ENCODE data around the gene SEPTIN8. TPM values are rescaled to one million over a fixed set of nuclear protein-coding genes. Genes with fewer than 3 reads are reported as not detected.

Gene SEPTIN8
- polyA plus RNA-seq, 2 donors: 22.1 to 23.3 TPM

DNA sequence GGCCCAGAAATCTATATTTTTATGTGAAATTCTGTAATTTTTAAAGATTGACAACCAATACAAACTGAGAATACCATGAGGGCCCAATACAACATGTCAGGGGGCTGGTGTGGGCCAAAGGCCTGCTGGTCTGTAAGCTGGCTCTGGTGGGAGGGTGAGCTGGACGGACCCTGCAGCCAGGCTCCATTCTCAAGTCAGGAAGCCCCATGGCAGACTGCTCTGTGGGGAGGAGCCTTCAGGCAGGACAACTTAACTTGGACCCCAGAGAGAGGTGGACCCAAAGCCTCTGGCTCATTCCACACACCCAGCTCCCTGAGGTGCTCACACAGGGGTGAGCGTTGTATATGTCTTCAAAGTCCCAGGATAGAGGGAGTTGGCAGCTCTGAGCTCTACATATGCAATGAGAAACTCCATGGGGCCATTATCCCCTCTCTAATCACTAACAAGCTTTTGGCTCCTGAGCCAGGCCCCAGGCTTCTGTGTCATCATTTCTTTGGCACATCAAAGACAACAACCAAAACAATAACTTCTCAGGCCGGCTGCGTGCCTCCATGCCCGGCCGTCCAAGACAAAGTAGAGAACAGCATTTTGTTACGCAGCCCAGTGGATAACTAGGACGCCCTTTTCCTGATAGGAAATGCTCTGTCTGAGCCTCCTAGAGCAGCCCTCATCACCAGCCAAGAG lies 6.4 kb downstream of the SEPTIN8 start:
- no peak overlapping the region for H3K4me3 ChIP-seq (ENCODE audit: low read depth in 1 of 2, low read length in 2 of 2)
- H3K36me3 ChIP-seq (ENCODE audit: control insufficient read depth in 2 of 2, insufficient read depth in 2 of 2, low read length in 1 of 2): no peaks in the 10 kb centered on the region
- peaks cover 16 to 27% of the 10 kb centered on the region in 2 donors for H3K4me1 ChIP-seq (ENCODE audit: control insufficient read depth in 2 of 2, insufficient read depth in 2 of 2, low read length in 1 of 2)
- H3K27me3 ChIP-seq (ENCODE audit: control insufficient read depth in 1 of 2, insufficient read depth in 2 of 2, low read length in 2 of 2): no peaks in the 10 kb centered on the region
- no peaks in the 10 kb centered on the region for H3K9me3 ChIP-seq (ENCODE audit: control insufficient read depth in 2 of 2, insufficient read depth in 1 of 2, low read depth in 1 of 2, low read length in 1 of 2)
- peak overlapping the region in 1 of 2 donors; percentile 11 for H3K27ac ChIP-seq (ENCODE audit: low read depth in 2 of 2, low read length in 1 of 2)
- 51 to 63% methylated on average over 8 of the region's 8 CpGs for WGBS, 2 donors

DNA sequence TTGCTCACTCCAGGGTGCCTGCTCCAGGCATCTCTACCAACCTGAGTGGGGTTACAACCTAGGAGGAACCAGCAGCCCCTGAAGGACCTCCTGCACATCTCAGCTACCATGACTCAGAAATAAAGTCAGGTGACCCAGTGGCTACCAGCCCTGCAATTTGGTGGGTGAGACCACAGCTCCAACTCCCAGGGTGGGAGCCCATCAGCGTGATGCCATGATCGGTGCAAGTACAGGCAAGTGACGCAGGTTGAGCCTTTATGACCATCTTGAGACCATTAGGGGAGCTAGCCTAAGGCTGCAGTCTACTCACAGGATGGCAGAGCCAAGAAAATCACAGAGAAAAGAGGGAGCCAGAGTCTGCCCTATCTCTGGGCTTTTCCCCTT lies 8.6 kb downstream of the SEPTIN8 start:
- H3K4me3 ChIP-seq (ENCODE audit: low read depth in 1 of 2, low read length in 2 of 2): no peak overlapping the region
- H3K27ac ChIP-seq (ENCODE audit: low read depth in 2 of 2, low read length in 1 of 2): no peak overlapping the region
- H3K4me1 ChIP-seq (ENCODE audit: control insufficient read depth in 2 of 2, insufficient read depth in 2 of 2, low read length in 1 of 2): peaks cover 9 to 14% of the 10 kb centered on the region in 2 donors
- 96 to 97% methylated on average over 3 of the region's 3 CpGs for WGBS, 2 donors
- H3K36me3 ChIP-seq (ENCODE audit: control insufficient read depth in 2 of 2, insufficient read depth in 2 of 2, low read length in 1 of 2): peaks cover 10 to 11% of the 10 kb centered on the region in 2 donors
- no peaks in the 10 kb centered on the region for H3K9me3 ChIP-seq (ENCODE audit: control insufficient read depth in 2 of 2, insufficient read depth in 1 of 2, low read depth in 1 of 2, low read length in 1 of 2)
- no peaks in the 10 kb centered on the region for H3K27me3 ChIP-seq (ENCODE audit: control insufficient read depth in 1 of 2, insufficient read depth in 2 of 2, low read length in 2 of 2)

DNA sequence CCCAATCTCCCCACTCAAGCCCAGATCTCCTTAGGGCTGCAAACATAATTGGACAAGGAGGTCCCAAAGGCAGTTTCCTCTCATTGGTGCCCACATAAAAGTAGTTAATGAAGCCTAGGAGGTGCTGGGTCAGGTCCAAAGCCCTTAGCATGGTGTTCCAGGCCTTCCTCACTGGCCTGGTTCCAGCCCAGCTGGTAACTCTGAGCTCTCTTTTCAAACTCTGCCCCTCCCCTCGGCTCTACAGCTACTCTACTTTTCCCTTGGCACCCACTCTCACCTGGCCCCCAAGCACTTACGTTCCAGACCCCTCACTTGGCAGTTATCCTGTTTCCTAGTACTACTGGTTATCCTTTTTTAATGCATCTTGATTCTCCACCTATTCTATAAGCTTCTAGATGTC lies 9.9 kb downstream of the SEPTIN8 start:
- no peaks in the 10 kb centered on the region for H3K9me3 ChIP-seq (ENCODE audit: control insufficient read depth in 2 of 2, insufficient read depth in 1 of 2, low read depth in 1 of 2, low read length in 1 of 2)
- H3K27ac ChIP-seq (ENCODE audit: low read depth in 2 of 2, low read length in 1 of 2): no peak overlapping the region
- H3K27me3 ChIP-seq (ENCODE audit: control insufficient read depth in 1 of 2, insufficient read depth in 2 of 2, low read length in 2 of 2): no peaks in the 10 kb centered on the region
- WGBS, 2 donors: 45 to 64% methylated on average over 2 of the region's 2 CpGs
- no peak overlapping the region for H3K4me3 ChIP-seq (ENCODE audit: low read depth in 1 of 2, low read length in 2 of 2)
- H3K4me1 ChIP-seq (ENCODE audit: control insufficient read depth in 2 of 2, insufficient read depth in 2 of 2, low read length in 1 of 2): peaks cover 4 to 9% of the 10 kb centered on the region in 2 donors
- H3K36me3 ChIP-seq (ENCODE audit: control insufficient read depth in 2 of 2, insufficient read depth in 2 of 2, low read length in 1 of 2): peaks cover 12 to 18% of the 10 kb centered on the region in 2 donors

DNA sequence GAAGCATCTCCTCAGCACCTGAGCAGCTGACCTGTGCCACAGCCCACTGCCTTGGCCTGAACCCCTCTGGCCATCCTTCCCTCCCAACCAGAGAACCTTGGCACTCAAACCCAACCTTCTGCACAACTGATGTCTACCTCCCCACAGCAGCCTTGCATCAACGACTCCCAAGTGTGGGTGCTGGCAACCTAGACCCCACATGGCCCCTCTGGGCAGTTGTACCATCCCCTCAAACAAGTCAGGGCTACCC lies 10.3 kb downstream of the SEPTIN8 start:
- Histone ChIP-seq H3K27ac (ENCODE audit: low read depth in 2 of 2, low read length in 1 of 2) (no peak overlapping the region), H3K4me1 (ENCODE audit: control insufficient read depth in 2 of 2, insufficient read depth in 2 of 2, low read length in 1 of 2) (peaks cover 4 to 8% of the 10 kb centered on the region in 2 donors), H3K4me3 (ENCODE audit: low read depth in 1 of 2, low read length in 2 of 2) (no peak overlapping the region), H3K27me3 (ENCODE audit: control insufficient read depth in 1 of 2, insufficient read depth in 2 of 2, low read length in 2 of 2) (no peaks in the 10 kb centered on the region), H3K36me3 (ENCODE audit: control insufficient read depth in 2 of 2, insufficient read depth in 2 of 2, low read length in 1 of 2) (peaks cover 12 to 21% of the 10 kb centered on the region in 2 donors), H3K9me3 (ENCODE audit: control insufficient read depth in 2 of 2, insufficient read depth in 1 of 2, low read depth in 1 of 2, low read length in 1 of 2) (no peaks in the 10 kb centered on the region)
- WGBS, 2 donors: 88 to 92% methylated on average over 1 of the region's 1 CpG

DNA sequence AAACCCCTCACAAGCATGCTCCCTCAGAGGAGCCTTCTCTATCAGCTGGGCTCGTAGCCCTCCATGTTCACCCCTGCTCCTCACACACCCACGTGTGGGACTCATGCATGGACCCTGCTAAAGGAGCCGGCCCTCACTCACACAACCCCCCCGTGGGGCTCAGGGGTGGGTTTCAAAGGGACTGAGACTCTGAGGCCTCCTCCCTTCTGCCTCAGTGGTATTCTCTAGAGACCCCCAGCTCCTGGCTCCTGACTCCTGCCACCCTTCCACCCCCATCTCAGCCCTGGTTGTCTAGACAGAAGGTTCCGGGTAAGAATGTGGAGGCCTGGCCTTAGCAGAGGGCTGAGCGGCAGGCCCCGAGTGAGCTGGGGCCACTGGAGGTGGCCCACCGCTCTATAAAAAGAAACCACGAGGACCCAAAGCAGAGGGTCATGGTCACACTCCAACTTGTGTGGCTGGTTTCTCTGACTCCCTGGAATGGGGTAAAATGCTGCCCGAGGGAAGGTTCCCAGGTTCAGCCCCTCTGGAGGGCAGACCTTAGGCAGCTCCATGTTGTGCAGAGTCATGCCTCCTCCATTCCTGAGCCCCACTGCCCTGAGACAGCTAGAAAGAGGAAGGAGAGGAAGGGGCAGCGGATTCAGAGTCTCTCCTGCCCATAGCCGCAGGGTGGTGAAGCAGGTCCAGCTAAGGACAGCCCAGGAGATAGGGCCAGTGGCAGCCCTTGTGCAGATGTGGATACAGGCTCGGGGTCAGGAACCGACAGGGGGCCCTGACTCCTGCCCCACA lies 10.8 kb downstream of the SEPTIN8 start:
- Histone ChIP-seq H3K9me3 (ENCODE audit: control insufficient read depth in 2 of 2, insufficient read depth in 1 of 2, low read depth in 1 of 2, low read length in 1 of 2) (no peaks in the 10 kb centered on the region), H3K4me1 (ENCODE audit: control insufficient read depth in 2 of 2, insufficient read depth in 2 of 2, low read length in 1 of 2) (peaks cover under 1 to 8% of the 10 kb centered on the region in 2 donors), H3K27ac (ENCODE audit: low read depth in 2 of 2, low read length in 1 of 2) (no peak overlapping the region), H3K4me3 (ENCODE audit: low read depth in 1 of 2, low read length in 2 of 2) (no peak overlapping the region), H3K27me3 (ENCODE audit: control insufficient read depth in 1 of 2, insufficient read depth in 2 of 2, low read length in 2 of 2) (no peaks in the 10 kb centered on the region), H3K36me3 (ENCODE audit: control insufficient read depth in 2 of 2, insufficient read depth in 2 of 2, low read length in 1 of 2) (peaks cover 12 to 26% of the 10 kb centered on the region in 2 donors)
- WGBS, 2 donors: 90% methylated on average over 14 of the region's 14 CpGs

DNA sequence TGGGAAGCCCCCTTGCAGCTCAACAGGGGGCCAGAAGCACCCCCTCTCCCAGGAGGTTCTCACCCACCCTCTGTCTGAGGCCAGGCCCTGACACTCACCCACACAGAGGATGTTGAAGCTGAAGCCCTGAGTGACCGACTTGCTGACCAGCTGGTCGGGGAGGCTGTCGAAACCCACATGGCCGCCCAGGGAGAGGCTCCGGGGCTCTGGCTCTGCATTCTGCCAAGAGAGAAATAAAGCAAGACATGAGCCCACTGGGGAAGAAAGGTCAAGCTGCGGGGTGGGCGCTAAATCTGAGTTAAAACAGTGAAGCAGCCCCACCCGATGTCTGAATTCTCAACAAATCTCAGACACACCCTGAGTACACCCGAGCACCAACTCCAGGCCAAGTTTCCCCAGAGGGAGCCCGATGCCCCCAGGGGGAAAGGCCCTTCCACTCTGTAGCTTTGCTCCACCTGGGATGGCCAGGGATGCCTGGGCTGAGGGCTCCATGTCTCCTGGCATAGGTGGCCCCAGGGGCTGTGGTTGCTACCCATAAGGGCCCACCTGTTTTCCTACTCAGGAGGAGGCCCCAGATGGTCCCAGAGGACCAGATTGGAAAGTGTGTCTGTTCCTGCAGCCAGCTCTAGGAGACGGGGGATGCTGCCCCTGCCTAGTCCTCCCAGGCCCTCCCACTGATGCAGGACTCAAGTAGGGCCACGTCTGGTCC lies 11.6 kb downstream of the SEPTIN8 start:
- Histone ChIP-seq H3K27ac (ENCODE audit: low read depth in 2 of 2, low read length in 1 of 2) (no peak overlapping the region), H3K4me1 (ENCODE audit: control insufficient read depth in 2 of 2, insufficient read depth in 2 of 2, low read length in 1 of 2) (peaks cover 0 to 8% of the 10 kb centered on the region in 2 donors), H3K9me3 (ENCODE audit: control insufficient read depth in 2 of 2, insufficient read depth in 1 of 2, low read depth in 1 of 2, low read length in 1 of 2) (no peaks in the 10 kb centered on the region), H3K36me3 (ENCODE audit: control insufficient read depth in 2 of 2, insufficient read depth in 2 of 2, low read length in 1 of 2) (peaks cover 17 to 33% of the 10 kb centered on the region in 2 donors), H3K4me3 (ENCODE audit: low read depth in 1 of 2, low read length in 2 of 2) (no peak overlapping the region), H3K27me3 (ENCODE audit: control insufficient read depth in 1 of 2, insufficient read depth in 2 of 2, low read length in 2 of 2) (no peaks in the 10 kb centered on the region)
- 69 to 71% methylated on average over 12 of the region's 12 CpGs for WGBS, 2 donors

DNA sequence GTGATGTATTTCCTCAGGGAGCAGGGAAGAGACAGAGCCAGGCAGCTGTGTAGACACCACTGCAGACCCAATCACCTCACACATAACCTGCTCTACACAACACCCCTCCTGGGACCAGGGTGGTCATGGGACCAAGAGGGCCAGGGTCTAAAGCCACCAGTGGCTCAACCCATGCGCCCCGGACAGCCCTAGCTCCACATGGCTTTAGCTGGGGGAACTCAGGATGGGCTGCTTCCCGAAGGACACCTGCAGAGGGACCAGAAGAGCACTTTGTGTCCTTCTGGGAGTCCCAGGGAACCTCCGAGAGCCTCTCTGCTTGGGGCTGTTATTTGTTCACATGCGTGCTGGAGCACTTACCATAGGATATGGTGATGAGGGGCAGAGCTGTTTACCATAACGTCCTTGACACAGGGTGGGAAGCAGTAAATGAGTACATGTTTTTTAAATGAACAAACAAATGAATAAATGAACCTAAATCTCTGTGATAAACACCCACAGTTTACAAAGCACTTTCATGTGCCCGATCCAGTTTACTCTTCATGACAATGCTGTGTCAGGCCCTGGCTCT lies 12.3 kb downstream of the SEPTIN8 start:
- Histone ChIP-seq H3K36me3 (ENCODE audit: control insufficient read depth in 2 of 2, insufficient read depth in 2 of 2, low read length in 1 of 2) (peaks cover 17 to 40% of the 10 kb centered on the region in 2 donors), H3K27me3 (ENCODE audit: control insufficient read depth in 1 of 2, insufficient read depth in 2 of 2, low read length in 2 of 2) (no peaks in the 10 kb centered on the region), H3K9me3 (ENCODE audit: control insufficient read depth in 2 of 2, insufficient read depth in 1 of 2, low read depth in 1 of 2, low read length in 1 of 2) (no peaks in the 10 kb centered on the region), H3K4me1 (ENCODE audit: control insufficient read depth in 2 of 2, insufficient read depth in 2 of 2, low read length in 1 of 2) (peaks cover 0 to 8% of the 10 kb centered on the region in 2 donors), H3K4me3 (ENCODE audit: low read depth in 1 of 2, low read length in 2 of 2) (no peak overlapping the region), H3K27ac (ENCODE audit: low read depth in 2 of 2, low read length in 1 of 2) (no peak overlapping the region)
- WGBS, 2 donors: 91 to 94% methylated on average over 7 of the region's 7 CpGs

DNA sequence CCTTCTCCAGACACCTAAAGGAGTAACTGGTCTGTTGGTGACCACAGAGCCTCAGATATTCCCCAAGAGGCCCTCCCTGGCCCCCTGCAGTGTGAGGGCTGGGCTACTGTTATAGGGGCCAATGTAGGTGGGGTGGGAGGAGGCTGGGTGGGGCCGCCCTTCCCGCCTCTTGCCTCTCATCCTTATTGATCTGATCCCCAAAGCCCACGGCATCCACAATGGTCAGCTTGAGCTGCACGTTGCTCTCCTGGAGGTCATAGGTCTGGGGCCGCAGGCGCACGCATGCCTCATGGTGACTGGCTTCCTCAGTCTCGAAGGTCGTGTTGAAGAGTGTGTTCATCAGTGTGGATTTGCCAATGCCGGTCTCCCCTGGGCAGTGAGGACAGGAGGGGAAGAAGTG lies 13.0 kb downstream of the SEPTIN8 start:
- H3K4me1 ChIP-seq (ENCODE audit: control insufficient read depth in 2 of 2, insufficient read depth in 2 of 2, low read length in 1 of 2): peaks cover 0 to 13% of the 10 kb centered on the region in 2 donors
- H3K4me3 ChIP-seq (ENCODE audit: low read depth in 1 of 2, low read length in 2 of 2): no peak overlapping the region
- H3K36me3 ChIP-seq (ENCODE audit: control insufficient read depth in 2 of 2, insufficient read depth in 2 of 2, low read length in 1 of 2): peaks cover 24 to 47% of the 10 kb centered on the region in 2 donors
- 92 to 96% methylated on average over 10 of the region's 10 CpGs for WGBS, 2 donors
- no peaks in the 10 kb centered on the region for H3K9me3 ChIP-seq (ENCODE audit: control insufficient read depth in 2 of 2, insufficient read depth in 1 of 2, low read depth in 1 of 2, low read length in 1 of 2)
- no peak overlapping the region for H3K27ac ChIP-seq (ENCODE audit: low read depth in 2 of 2, low read length in 1 of 2)
- no peaks in the 10 kb centered on the region for H3K27me3 ChIP-seq (ENCODE audit: control insufficient read depth in 1 of 2, insufficient read depth in 2 of 2, low read length in 2 of 2)

DNA sequence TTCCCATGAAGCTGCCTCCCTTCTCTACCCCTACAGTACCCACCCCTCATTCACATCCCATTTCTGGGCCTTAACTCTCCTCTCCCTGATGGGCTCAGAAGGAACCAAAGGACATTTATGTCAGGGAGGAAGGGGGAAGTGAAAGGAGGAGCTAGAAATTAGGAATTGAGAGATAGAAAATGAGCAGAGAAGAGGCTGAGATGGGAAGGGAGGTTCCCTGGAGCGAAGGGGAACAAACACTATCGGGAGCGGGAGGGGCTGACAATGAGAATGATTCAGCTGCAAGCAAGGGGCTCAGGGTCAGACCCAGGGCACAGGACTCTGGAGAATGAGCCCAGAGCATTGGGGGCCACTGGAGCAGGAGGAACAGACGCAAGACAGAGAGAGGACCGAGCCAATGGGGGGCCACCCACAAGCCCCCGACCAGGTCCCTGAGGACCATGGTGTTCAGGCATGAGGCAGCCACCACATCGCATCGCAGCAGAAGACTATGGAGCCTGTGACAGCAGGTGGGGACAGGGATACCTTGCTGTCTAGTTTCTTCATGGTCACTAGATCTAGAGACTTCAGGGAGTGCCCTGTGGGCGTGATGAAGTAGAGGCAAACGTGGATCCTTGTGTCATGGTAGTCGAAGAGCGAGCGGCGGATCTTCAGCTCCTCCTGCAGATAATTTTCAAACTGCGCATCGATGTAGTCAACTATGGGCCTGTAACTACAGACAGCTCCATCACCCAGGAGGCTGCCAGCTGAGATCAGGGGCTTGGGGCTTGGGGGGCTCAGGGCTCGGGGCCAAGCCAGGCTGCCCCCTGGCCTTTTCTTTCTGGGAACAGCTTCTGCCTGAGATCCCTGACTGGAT lies 13.6 kb downstream of the SEPTIN8 start:
- Histone ChIP-seq H3K4me3 (ENCODE audit: low read depth in 1 of 2, low read length in 2 of 2) (no peak overlapping the region), H3K36me3 (ENCODE audit: control insufficient read depth in 2 of 2, insufficient read depth in 2 of 2, low read length in 1 of 2) (peaks cover 24 to 50% of the 10 kb centered on the region in 2 donors)
- 93 to 95% methylated on average over 17 of the region's 17 CpGs for WGBS, 2 donors

More for the DNA sequence above, 13.6 kb downstream of the SEPTIN8 start:
- H3K27ac ChIP-seq (ENCODE audit: low read depth in 2 of 2, low read length in 1 of 2): no peak overlapping the region
- H3K4me1 ChIP-seq (ENCODE audit: control insufficient read depth in 2 of 2, insufficient read depth in 2 of 2, low read length in 1 of 2): peaks cover 0 to 13% of the 10 kb centered on the region in 2 donors
- H3K9me3 ChIP-seq (ENCODE audit: control insufficient read depth in 2 of 2, insufficient read depth in 1 of 2, low read depth in 1 of 2, low read length in 1 of 2): no peaks in the 10 kb centered on the region
- H3K27me3 ChIP-seq (ENCODE audit: control insufficient read depth in 1 of 2, insufficient read depth in 2 of 2, low read length in 2 of 2): no peaks in the 10 kb centered on the region
